T-helper 17 cell (primary cell): ENCODE results near the gene SEPTIN12. TPM values are rescaled to one million over a fixed set of nuclear protein-coding genes. Genes with fewer than 3 reads are reported as not detected.
"Not testable (repeated sequence)": the region's sequence is repeated elsewhere in the genome, so short reads cannot be mapped to it uniquely, and the experiment has no call there.

Experiments used
- ATAC-seq: fragments of 150-1000 bp; cut with Tn5 transposase; 2 replicates; pipeline ENCODE4 v1.10.0; 2021; ENCODE audit warnings: mild to moderate bottlenecking, moderate library complexity
- DNase-seq, 3 donors: peaks; one replicate each; pipeline versions ENCODE4 v3.0.0 to v3.0.0-alpha.2; 2020 to 2021
- H3K9me3 ChIP-seq: one replicate; pipeline ENCODE4 v1.7.0; 2013; ENCODE audit warnings: low read length, mild to moderate bottlenecking; ENCODE audit not compliant: control insufficient read depth, poor library complexity, severe bottlenecking
- H3K27ac Mint-ChIP-seq: one replicate; pipeline ENCODE4 v1.8.0; 2022; ENCODE audit warnings: mild to moderate bottlenecking, moderate library complexity, mixed read lengths
- H3K27me3 Mint-ChIP-seq: one replicate; pipeline ENCODE4 v1.8.0; 2022; ENCODE audit warnings: mixed read lengths
- H3K36me3 Mint-ChIP-seq: one replicate; pipeline ENCODE4 v1.8.0; 2022; ENCODE audit warnings: low read depth, mixed read lengths
- H3K4me1 Mint-ChIP-seq: one replicate; pipeline ENCODE4 v1.8.0; 2022; ENCODE audit warnings: mild to moderate bottlenecking, mixed read lengths
- H3K4me3 Mint-ChIP-seq: one replicate; pipeline ENCODE4 v1.8.0; 2022; ENCODE audit warnings: mild to moderate bottlenecking, moderate library complexity, mixed read lengths
- total RNA-seq, 4 donors: library from RNA in 2 of 4; stranded (reverse) in 2 of 4; gene quantifications; one replicate each; pipeline ENCODE4 v1.2.3 and lab custom pipeline; 2022 to 2026

The SEPTIN12 gene
- total RNA-seq, 2 donors from 2014 or later, result not detected

DNA sequence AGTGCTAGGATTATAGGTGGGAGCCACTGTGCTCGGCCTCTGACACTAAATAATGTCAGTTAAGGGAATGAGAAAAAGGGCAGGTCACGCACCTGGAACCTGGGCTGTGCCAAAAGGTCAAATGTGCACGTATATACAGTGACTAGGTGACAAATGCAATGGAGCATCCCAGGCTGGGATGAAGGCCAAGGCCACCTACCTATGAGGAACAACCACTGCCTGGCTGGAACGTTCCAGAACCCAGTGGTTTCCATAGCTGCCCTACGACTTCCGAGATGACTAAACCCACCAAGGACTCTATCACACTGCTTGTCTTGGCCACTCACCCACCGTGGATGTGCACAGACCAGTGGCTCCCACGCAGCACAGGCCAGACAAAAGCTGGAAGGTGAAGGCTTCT, 37.2 kb downstream of the SEPTIN12 start:
- H3K4me3 Mint-ChIP-seq, result no peak overlapping the region
- DNase-seq (no peak), ATAC-seq (no peak)
- peaks cover 4% of the 10 kb centered on the region for H3K36me3 Mint-ChIP-seq
- no peaks in the 10 kb centered on the region for H3K9me3 ChIP-seq
- peaks cover 4% of the 10 kb centered on the region for H3K4me1 Mint-ChIP-seq
- H3K27me3 Mint-ChIP-seq, result no peaks in the 10 kb centered on the region
- no peak overlapping the region for H3K27ac Mint-ChIP-seq

DNA sequence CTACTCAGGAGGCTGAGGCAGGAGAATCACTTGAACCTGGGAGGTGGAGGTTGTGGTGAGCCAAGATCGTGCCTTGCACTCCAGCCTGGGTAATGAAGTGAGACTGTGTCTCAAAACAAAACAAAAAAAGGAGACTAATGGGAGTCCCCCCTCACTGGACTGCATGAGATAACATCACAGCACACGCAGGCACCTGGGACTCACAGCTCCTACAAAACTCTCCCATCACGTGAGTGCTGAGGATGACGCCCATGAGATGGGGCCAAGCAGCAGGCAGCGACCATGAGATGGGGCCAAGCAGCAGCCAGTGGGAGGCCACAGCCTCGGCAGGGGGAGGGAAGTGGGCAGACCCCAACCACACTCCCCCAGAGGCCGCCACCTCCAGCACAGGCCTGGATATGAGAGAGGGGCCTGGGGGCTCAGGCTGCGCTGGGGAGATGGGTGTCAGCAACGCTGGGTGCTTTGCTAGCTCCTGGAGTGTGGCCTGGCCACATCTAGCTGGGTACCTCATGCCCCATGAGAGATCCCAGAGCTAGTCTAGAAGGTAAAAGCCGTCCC, 38.4 kb downstream of the SEPTIN12 start:
- H3K4me3 Mint-ChIP-seq, result no peak overlapping the region
- H3K9me3 ChIP-seq, result no peaks in the 10 kb centered on the region
- no peaks in the 10 kb centered on the region for H3K27me3 Mint-ChIP-seq
- H3K36me3 Mint-ChIP-seq, result no peaks in the 10 kb centered on the region
- no peak overlapping the region for H3K27ac Mint-ChIP-seq
- ATAC-seq (no peak), DNase-seq (no peak)
- peaks cover 4% of the 10 kb centered on the region for H3K4me1 Mint-ChIP-seq

DNA sequence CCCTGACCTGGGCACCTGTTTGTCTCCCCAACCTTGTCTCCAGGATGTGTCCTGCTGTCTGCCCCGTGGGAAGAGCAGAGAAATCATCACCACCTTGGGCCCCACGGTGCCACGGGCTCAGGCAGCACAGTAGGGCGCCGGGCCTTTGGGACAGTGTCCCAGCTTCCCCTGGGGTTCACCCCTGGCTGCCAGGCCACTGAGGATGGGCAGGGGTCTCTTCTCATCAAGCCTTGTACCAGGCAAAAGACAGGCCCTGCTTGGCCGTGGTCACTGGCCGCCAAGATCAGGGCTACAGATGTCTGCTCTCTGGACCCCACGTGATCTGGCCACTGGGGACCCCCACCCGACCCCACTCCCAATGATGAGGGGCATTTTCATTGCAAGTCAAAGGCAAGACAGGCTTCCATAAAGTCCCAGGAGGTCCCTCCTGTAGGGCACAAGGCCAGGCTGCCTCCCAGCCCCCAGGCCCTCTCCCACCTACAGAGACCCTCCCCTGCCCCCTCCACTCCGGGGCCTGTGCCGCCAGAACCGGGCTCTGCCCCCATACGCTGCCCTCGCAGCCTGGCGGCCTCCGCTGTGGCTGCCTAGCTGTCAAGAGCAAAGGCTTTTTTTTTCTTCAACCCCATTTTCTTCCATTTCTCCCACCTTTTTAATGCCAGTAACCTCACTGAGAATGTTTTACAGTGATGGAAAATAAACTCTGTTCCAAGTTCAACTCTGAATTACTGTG, 39.3 kb downstream of the SEPTIN12 start:
- H3K36me3 Mint-ChIP-seq, result no peaks in the 10 kb centered on the region
- peaks cover 4% of the 10 kb centered on the region for H3K4me1 Mint-ChIP-seq
- no peak overlapping the region for H3K27ac Mint-ChIP-seq
- DNase-seq (no peak), ATAC-seq (no peak)
- no peaks in the 10 kb centered on the region for H3K27me3 Mint-ChIP-seq
- H3K9me3 ChIP-seq, result no peaks in the 10 kb centered on the region
- H3K4me3 Mint-ChIP-seq, result no peak overlapping the region

DNA sequence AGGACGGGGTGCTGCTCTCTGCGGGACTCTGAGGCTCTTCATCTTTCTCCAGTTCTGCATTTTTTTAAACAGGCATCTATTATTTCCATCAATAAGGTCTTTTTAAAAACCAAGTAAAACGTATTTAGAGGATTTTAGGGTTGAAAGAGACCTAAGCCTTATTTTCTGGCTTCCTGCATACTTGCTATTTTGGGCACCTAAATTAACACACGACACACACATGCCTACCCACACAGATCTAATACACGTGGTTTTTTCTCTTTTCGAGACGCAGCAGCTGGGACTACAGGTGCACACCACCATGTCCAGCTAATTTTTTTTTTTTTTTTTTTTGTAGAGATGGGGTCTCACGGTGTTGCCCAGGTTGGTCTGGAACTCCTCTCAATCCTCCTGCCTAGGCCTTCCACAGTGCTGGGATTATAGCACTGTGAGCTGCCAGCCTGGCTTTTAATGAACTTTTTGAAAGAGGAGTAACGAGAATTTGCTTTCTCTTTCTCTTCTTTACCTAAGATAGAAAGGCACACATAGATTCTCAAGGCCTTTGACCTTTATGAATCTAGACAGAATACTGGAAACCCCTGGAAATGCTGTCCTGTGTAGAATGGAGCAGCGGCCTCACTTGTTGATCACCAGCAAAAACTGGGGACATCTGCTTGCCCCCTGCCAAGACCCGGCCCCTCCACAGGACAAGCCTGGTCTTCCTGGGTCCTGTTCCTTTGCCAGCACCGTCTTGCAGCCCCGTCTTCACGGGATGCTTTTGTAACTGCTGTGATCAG, 40.1 kb downstream of the SEPTIN12 start:
- no peaks in the 10 kb centered on the region for H3K27me3 Mint-ChIP-seq
- H3K4me1 Mint-ChIP-seq, result peaks cover 10% of the 10 kb centered on the region
- ATAC-seq (no peak), DNase-seq (no peak)
- H3K27ac Mint-ChIP-seq, result peak overlapping the region; percentile 24
- no peak overlapping the region for H3K4me3 Mint-ChIP-seq
- H3K9me3 ChIP-seq, result no peaks in the 10 kb centered on the region
- H3K36me3 Mint-ChIP-seq, result no peaks in the 10 kb centered on the region

DNA sequence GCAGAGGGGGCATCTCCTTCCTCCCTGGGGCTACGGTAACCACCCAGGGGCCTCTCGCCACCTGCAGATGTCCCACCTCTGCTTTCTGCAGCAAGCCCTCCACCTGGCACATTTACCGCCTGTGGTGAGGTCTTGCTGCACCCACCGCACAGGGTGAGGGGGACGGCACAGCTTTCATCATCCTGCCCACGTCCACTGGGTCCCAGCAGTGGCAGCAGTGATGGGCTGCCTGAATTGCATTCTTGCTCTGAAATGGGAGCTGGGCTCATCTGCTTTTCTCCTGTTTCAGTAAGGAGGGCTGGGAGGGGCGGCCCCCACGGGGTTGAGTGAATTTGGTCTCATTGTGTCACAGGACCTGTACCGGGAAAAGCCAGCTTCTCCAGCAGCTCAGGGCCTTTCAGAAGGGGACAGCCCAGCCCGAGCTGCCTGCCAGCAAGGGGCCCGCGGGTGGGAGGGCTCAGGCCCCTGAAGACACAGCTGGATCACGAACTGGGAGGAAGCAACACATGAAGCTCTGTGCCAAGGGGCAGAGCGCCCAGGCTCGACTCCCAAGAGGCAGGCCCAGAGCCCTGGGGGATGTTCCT, 41.1 kb downstream of the SEPTIN12 start:
- Mint-ChIP-seq H3K4me1 (peaks cover 12% of the 10 kb centered on the region), H3K4me3 (no peak overlapping the region), H3K27ac (no peak overlapping the region), H3K27me3 (no peaks in the 10 kb centered on the region), H3K36me3 (no peaks in the 10 kb centered on the region)
- H3K9me3 ChIP-seq, result no peaks in the 10 kb centered on the region
- ATAC-seq (no peak), DNase-seq (no peak)

DNA sequence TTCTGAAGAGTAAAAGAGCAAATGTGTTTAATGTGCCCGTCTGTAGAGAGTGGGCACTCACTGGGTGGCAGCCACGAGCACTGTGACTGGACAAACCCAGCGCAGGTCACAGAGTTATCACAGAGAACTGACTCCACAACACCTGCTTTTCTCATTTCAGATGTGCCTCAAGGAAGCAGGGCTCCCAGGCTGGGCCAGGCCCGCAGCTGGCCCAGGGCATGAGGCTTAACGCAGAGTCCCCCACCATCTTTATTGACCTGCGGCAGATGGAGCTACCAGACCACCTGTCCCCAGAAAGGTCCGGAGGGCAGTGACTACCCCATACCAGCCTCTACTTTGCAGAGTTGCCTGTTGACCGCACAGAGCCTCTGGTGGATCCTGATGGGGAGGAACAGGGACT, 41.9 kb downstream of the SEPTIN12 start:
- DNase-seq, result no peak
- H3K4me3 Mint-ChIP-seq, result no peak overlapping the region
- H3K4me1 Mint-ChIP-seq, result peaks cover 12% of the 10 kb centered on the region

DNA sequence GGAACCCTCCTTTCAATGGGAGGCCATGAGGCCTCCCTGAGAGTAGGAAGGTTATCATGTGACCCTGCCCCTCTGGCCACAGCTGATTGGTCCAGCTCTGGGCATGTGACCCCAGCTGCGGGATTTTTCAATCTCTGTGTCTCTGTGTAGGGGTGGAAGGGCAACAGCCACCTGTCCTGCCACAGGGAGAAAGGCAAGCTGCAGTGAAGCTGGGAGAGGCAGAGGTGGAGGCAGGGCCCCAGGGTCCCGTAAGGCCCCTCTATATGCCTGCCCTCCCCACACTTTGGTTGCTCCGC, 42.9 kb downstream of the SEPTIN12 start:
- no peak overlapping the region for H3K4me3 Mint-ChIP-seq

More for the DNA sequence above, 41.9 kb downstream of the SEPTIN12 start:
- no peak for ATAC-seq
- Mint-ChIP-seq H3K27ac (no peak overlapping the region), H3K36me3 (no peaks in the 10 kb centered on the region), H3K27me3 (no peaks in the 10 kb centered on the region)
- H3K9me3 ChIP-seq, result no peaks in the 10 kb centered on the region

DNA sequence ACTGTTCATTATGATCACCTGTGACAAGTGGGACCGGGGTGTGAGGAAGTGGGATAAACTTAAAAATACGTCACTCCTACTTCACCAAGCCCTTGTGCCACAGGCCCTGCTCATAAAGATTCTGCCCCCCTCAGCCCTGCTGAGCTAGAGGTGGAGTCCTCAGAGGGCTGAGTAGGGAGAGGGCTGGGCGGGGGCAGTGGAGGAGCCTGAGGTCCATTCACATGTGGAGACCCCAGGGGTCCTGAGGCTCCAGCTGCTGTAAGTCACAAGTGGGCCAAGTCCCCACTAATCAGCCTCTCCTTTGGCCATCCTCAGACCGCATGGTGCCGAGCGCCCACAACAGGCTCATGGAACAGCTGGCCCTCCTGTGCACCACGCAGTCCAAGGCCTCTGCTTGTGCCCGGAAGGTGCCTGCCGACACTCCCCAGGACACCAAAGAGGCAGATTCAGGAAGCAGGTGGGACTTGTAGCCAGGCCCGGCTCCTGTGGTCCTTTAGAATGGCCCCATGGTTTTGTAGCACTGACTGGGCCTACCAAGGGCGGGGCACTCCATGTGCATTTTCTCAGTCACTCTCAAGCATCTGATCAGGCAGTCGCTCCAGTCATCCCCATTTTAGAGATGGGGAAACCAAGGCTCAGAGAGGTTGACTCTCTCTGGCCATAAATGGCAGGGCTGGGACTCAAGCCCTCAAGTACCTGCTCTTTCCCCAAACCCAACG, 43.4 kb downstream of the SEPTIN12 start:
- ATAC-seq, result no peak
- Mint-ChIP-seq H3K36me3 (no peaks in the 10 kb centered on the region), H3K4me1 (peaks cover 12% of the 10 kb centered on the region), H3K27ac (no peak overlapping the region), H3K4me3 (no peak overlapping the region), H3K27me3 (no peaks in the 10 kb centered on the region)
- DNase-seq, result no peak
- H3K9me3 ChIP-seq, result no peaks in the 10 kb centered on the region

More for the DNA sequence above, 42.9 kb downstream of the SEPTIN12 start:
- H3K9me3 ChIP-seq, result no peaks in the 10 kb centered on the region
- DNase-seq, result no peak
- Mint-ChIP-seq H3K27me3 (no peaks in the 10 kb centered on the region), H3K27ac (no peak overlapping the region), H3K4me1 (peaks cover 12% of the 10 kb centered on the region), H3K36me3 (no peaks in the 10 kb centered on the region)
- no peak for ATAC-seq

DNA sequence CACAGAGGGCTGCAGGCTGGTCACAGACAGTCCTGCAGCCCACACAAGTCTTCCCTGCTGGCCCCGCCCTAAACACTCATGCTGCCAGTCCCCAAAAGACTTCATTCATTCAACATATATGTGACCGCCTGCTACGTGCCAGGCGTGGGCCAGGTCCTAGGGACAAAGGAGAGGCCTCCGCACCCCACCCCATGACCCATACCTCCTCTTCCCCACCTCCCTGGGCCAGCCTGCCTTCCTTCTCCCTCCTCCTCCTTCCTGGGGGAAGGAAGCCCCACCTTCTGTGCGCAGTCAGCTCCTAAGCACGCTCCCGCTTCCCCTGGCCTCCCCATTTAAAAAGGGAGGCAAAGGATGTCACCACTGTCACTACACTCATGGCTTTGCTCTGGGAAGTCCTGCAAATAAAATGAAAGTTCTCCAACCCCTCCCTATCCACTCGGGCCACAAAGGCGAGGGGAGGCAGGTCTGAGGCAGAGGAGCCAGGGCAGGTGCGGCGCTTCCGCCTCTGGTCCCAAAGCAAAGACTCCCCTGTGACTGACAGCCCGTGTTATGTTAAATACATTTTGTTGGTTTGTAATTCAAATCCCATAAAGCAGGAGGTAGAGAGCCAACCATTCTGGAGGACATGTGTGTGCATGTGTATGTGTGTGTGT, 44.8 kb downstream of the SEPTIN12 start:
- H3K27me3 Mint-ChIP-seq, result no peaks in the 10 kb centered on the region
- H3K4me3 Mint-ChIP-seq, result peak overlapping the region; percentile 33
- DNase-seq, result no peak
- no peak for ATAC-seq
- no peaks in the 10 kb centered on the region for H3K36me3 Mint-ChIP-seq
- H3K27ac Mint-ChIP-seq, result peak overlapping the region; percentile 39
- no peaks in the 10 kb centered on the region for H3K9me3 ChIP-seq
- H3K4me1 Mint-ChIP-seq, result peaks cover 12% of the 10 kb centered on the region

DNA sequence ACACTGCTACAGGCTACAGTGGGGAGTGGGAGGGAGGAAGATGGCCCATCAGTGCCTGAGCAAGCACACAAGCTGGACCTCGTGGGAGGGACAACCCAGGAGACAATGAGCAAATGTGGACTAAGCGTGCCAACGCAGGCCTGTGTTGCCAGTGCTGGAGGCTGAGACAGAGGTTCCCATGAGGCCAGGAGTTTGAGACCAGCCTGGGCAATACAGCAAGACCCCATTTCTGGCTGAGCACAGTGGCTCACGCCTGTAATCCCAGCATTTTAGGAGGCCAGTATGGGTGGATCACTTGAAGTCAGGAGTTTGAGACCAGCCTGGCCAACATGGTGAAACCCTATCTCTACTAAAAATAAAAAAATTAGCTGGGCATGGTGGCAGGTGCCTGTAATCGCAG, 49.8 kb downstream of the SEPTIN12 start:
- not testable (repeated sequence) for H3K27ac Mint-ChIP-seq, DNase-seq, H3K4me3 Mint-ChIP-seq, H3K27me3 Mint-ChIP-seq, H3K9me3 ChIP-seq, ATAC-seq, H3K36me3 Mint-ChIP-seq
- H3K4me1 Mint-ChIP-seq, result peaks cover 12% of the 10 kb centered on the region

DNA sequence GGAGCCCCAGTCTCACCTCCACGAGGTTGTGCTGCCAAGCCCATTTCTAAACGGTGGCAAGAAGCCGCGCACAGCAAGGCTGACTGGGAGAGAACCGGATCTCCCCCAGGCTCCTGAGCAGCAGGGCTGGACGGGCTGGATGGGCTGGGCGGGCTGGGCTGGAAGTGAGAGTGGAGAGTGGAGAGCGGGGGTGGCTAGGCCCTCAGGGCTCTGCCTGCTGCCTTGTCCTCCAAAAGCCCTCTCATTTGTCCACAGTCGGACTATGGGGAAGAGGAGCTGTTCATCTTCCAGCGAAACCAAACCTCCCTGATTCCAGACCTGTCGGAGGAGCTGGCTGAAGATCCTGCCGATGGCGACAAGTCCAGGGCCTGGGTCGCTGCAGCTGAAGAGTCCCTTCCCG, 50.6 kb downstream of the SEPTIN12 start:
- H3K4me1 Mint-ChIP-seq, result peaks cover 11% of the 10 kb centered on the region
- no peak for DNase-seq
- no peaks in the 10 kb centered on the region for H3K36me3 Mint-ChIP-seq
- no peak overlapping the region for H3K4me3 Mint-ChIP-seq
- H3K27ac Mint-ChIP-seq, result no peak overlapping the region
- no peaks in the 10 kb centered on the region for H3K9me3 ChIP-seq
- ATAC-seq, result no peak
- no peaks in the 10 kb centered on the region for H3K27me3 Mint-ChIP-seq

DNA sequence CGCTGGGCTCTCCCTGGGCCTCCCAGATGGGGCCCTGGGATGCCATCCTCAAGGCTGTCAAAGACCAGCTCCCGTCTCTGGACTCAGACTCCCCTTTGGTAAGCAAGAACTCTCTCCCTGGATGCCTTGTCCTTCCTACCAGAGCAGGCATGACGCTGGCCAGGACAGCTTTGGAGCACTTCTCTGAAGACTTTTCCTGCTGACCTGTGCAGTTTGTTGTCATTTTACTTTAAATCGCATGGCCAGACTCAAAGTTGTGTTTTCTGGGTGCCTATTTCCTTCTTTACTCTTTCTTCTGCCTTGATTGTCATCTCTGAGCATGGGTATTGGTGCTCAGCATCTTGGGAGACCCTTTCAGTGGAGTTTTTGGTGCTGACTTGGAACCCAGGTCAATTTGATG, 51.6 kb downstream of the SEPTIN12 start:
- no peaks in the 10 kb centered on the region for H3K36me3 Mint-ChIP-seq

More for the DNA sequence above, 51.6 kb downstream of the SEPTIN12 start:
- Mint-ChIP-seq H3K27ac (no peak overlapping the region), H3K27me3 (no peaks in the 10 kb centered on the region), H3K4me3 (peak overlapping the region; percentile 70), H3K4me1 (peaks cover 16% of the 10 kb centered on the region)
- DNase-seq (no peak), ATAC-seq (no peak)
- no peaks in the 10 kb centered on the region for H3K9me3 ChIP-seq
